Suprapubic skin (tissue), 4 donors: Measurements from ENCODE around the gene SLC47A2. TPM values are rescaled to one million over a fixed set of nuclear protein-coding genes. Genes with fewer than 3 reads are reported as not detected.
A peak's percentile ranks its signal among the peaks of the same experiment; 100 is the strongest.

Experiments used
- DNase-seq, 2 donors: peaks; one replicate each; pipeline ENCODE4 v3.0.0-alpha.2; 2019; ENCODE audit warnings: low spot score in 2 of 2
- H3K27ac ChIP-seq: fragments of 200-600 bp; sonication (generic); one replicate; pipeline ENCODE4 v1.5.1; 2019
- H3K27me3 ChIP-seq: fragments of 200-600 bp; sonication (generic); one replicate; pipeline ENCODE4 v1.5.1; 2019
- H3K36me3 ChIP-seq: fragments of 200-600 bp; sonication (generic); one replicate; pipeline ENCODE4 v1.5.1; 2019
- H3K4me1 ChIP-seq: fragments of 200-600 bp; sonication (generic); one replicate; pipeline ENCODE4 v1.5.1; 2019
- H3K4me3 ChIP-seq: fragments of 200-600 bp; sonication (generic); one replicate; pipeline ENCODE4 v1.5.1; 2019; ENCODE audit warnings: mild to moderate bottlenecking
- H3K9me3 ChIP-seq: fragments of 200-600 bp; sonication (generic); one replicate; pipeline ENCODE4 v1.5.1; 2019
- CTCF ChIP-seq, 2 donors: fragments of 200-600 bp in 1 of 2; fragments of 450-650 bp in 1 of 2; sonication (generic) in 1 of 2; IDR thresholded peaks; one replicate each; pipeline ENCODE4 v1.5.1; 2016 to 2019; ENCODE audit warnings: antibody characterized with exemption in 2 of 2, mild to moderate bottlenecking in 1 of 2, moderate library complexity in 1 of 2
- EP300 ChIP-seq: sonication (generic); formaldehyde crosslinking; IDR thresholded peaks from one replicate; pipeline ENCODE4 v1.6.1; 2017; ENCODE audit warnings: antibody characterized with exemption
- POLR2A ChIP-seq, 2 donors: fragments of 450-650 bp; IDR thresholded peaks; one replicate each; pipeline ENCODE4 v1.6.1; 2017; ENCODE audit warnings: antibody characterized with exemption in 2 of 2, mild to moderate bottlenecking in 2 of 2, moderate library complexity in 2 of 2
- POLR2AphosphoS5 ChIP-seq, 3 donors: sonication (generic); formaldehyde crosslinking; IDR thresholded peaks; one replicate each; pipeline ENCODE4 v1.6.1; 2017; ENCODE audit warnings: antibody characterized with exemption in 3 of 3
- WGBS: methylation state at CpG from one replicate; pipeline ENCODE4 v1.1.5; 2018; 5-methylcytosine and 5-hydroxymethylcytosine counted together
- total RNA-seq, 4 donors: library from RNA; depleted of rRNA; stranded (reverse); fragments of >200 nt; gene quantifications; one replicate each; pipeline ENCODE4 v1.1.0, GENCODE V29; 2016

Gene SLC47A2
- total RNA-seq, 4 donors from 2014 or later, result 0.96 to 7.9 (median 2.5) TPM; not detected in 1

GRCh38 chr17:19652595-19652994 is 63.8 kb downstream of the SLC47A2 start:
- no peak for TF ChIP-seq CTCF (IDR thresholded peaks at IDR 0.05)
- no peak for TF ChIP-seq POLR2AphosphoS5 (IDR thresholded peaks at IDR 0.05)
- TF ChIP-seq EP300, result no peak
- no peak for TF ChIP-seq POLR2A (IDR thresholded peaks at IDR 0.05)
- peaks cover 42% of the 10 kb centered on the region for H3K36me3 ChIP-seq
- H3K27ac ChIP-seq, result peak overlapping the region; percentile 97
- 31% methylated on average over 3 of the region's 3 CpGs for WGBS
- peak overlapping the region; percentile 68 for H3K4me3 ChIP-seq
- peaks cover 79% of the 10 kb centered on the region for H3K4me1 ChIP-seq
- H3K27me3 ChIP-seq, result no peaks in the 10 kb centered on the region
- DNase-seq, result no peak
- no peaks in the 10 kb centered on the region for H3K9me3 ChIP-seq

GRCh38 chr17:19651451-19652238 is 64.7 kb downstream of the SLC47A2 start:
- Histone ChIP-seq H3K36me3 (peaks cover 35% of the 10 kb centered on the region), H3K27me3 (no peaks in the 10 kb centered on the region), H3K9me3 (no peaks in the 10 kb centered on the region), H3K27ac (peak overlapping the region; percentile 97), H3K4me1 (peaks cover 81% of the 10 kb centered on the region), H3K4me3 (peak overlapping the region; percentile 68)
- DNase-seq, result no peak
- TF ChIP-seq EP300 (no peak), CTCF (IDR thresholded peaks at IDR 0.05) (no peak), POLR2A (IDR thresholded peaks at IDR 0.05) (no peak), POLR2AphosphoS5 (IDR thresholded peaks at IDR 0.05) (no peak)
- WGBS, result 43% methylated on average over 5 of the region's 5 CpGs

DNA sequence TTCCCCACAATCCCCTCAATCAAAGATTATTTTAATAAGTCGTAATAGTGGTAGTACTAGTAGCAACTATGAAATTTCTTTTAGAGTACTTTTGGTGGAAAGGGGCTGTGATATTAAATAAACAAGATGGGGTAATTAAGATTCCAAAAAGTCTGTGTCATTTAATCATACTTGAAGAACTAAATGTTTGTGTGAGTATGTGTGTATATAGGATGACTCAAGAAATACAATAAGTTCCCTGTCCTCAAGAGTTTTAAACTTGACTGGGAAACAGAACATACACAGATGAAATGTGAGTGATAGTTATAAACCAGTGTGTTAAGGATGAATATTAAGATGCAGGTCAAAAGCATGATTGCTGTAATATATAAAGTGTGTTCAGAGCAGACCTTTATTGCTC is 65.6 kb downstream of the SLC47A2 start:
- H3K4me1 ChIP-seq, result peaks cover 75% of the 10 kb centered on the region
- TF ChIP-seq POLR2A (IDR thresholded peaks at IDR 0.05) (no peak), CTCF (IDR thresholded peaks at IDR 0.05) (no peak), POLR2AphosphoS5 (IDR thresholded peaks at IDR 0.05) (no peak), EP300 (no peak)
- peak overlapping the region; percentile 68 for H3K4me3 ChIP-seq

DNA sequence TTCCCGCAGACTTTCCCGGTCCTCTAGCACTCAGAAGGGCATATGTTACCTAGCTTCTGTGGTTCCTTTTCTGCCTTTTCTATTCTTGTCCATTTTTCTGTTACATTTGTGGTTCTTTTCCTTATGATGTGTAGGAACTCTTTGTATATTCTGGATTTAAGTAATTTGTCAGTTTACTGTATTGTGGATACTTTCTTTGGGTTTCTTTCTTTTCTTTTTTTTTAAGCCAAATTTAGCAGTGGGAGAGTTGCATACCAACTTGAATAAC is 67.2 kb downstream of the SLC47A2 start:
- Histone ChIP-seq H3K27me3 (no peaks in the 10 kb centered on the region), H3K9me3 (no peaks in the 10 kb centered on the region), H3K27ac (peak overlapping the region; percentile 97), H3K4me1 (peaks cover 77% of the 10 kb centered on the region), H3K36me3 (peaks cover 12% of the 10 kb centered on the region), H3K4me3 (peak overlapping the region; percentile 68)
- TF ChIP-seq POLR2AphosphoS5 (IDR thresholded peaks at IDR 0.05) (no peak), EP300 (no peak)
- WGBS, result 0% methylated on average over 2 of the region's 2 CpGs
- no peak for DNase-seq

More for the DNA sequence above, 65.6 kb downstream of the SLC47A2 start:
- WGBS, result 57% methylated on average over 1 of the region's 1 CpG
- H3K9me3 ChIP-seq, result no peaks in the 10 kb centered on the region
- peaks cover 27% of the 10 kb centered on the region for H3K36me3 ChIP-seq
- H3K27ac ChIP-seq, result peak overlapping the region; percentile 97
- no peak for DNase-seq
- H3K27me3 ChIP-seq, result no peaks in the 10 kb centered on the region

- peak within 1 kb of the TSS; percentile 68 for H3K4me3 ChIP-seq
- peak within 1 kb of the TSS; percentile 97 for H3K27ac ChIP-seq
- no peaks in the 10 kb centered on the region for H3K27me3 ChIP-seq
- peaks cover 7% of the 10 kb centered on the region for H3K36me3 ChIP-seq
- H3K4me1 ChIP-seq, result peaks cover 78% of the 10 kb centered on the region
- DNase-seq, result peak; percentile 98
- no peaks in the 10 kb centered on the region for H3K9me3 ChIP-seq
- 0% methylated on average over 32 of the region's 71 CpGs for WGBS
- peak; percentile 58 to 83 for TF ChIP-seq POLR2A (IDR thresholded peaks at IDR 0.05)
- TF ChIP-seq CTCF (IDR thresholded peaks at IDR 0.05), result no peak
- TF ChIP-seq POLR2AphosphoS5 (IDR thresholded peaks at IDR 0.05), result peak in 2 of 3 donors; percentile 53 to 62
These were observed 67.7 kb downstream of the SLC47A2 start, which contains the start of gene ALDH3A2 for GRCh38 chr17:19648475-19649273. TSS of gene ALDH3A2 (plus strand) at chr17:19648751. CDS start at chr17:19648972, 221 bp downstream.
